Stimulated activated CD8-positive, alpha-beta memory T cell treated with anti-CD3 and anti-CD28 coated beads, Interleukin-2, amount 100 ng/mL, for 1 hour (primary cell): ENCODE data around the gene PRKAG2.
"Not testable (repeated sequence)": the region's sequence is repeated elsewhere in the genome, so short reads cannot be mapped to it uniquely, and the experiment has no call there.

ENCODE experiments used
- DNase-seq, 2 donors: peaks; one replicate each; pipeline ENCODE4 v3.0.0-alpha.2; 2020; ENCODE audit warnings: low read depth in 2 of 2

The PRKAG2 gene

GRCh38 chr7:151768805-151769187 is 108.1 kb downstream of the PRKAG2 start:
- no peak for DNase-seq

GRCh38 chr7:151767557-151767956 is 109.4 kb downstream of the PRKAG2 start:
- DNase-seq: no peak

GRCh38 chr7:151764056-151764920 is 112.6 kb downstream of the PRKAG2 start:
- no peak for DNase-seq

GRCh38 chr7:151763420-151763984 is 113.4 kb downstream of the PRKAG2 start:
- DNase-seq: no peak

GRCh38 chr7:151762583-151763245 is 114.2 kb downstream of the PRKAG2 start:
- DNase-seq: no peak

GRCh38 chr7:151761957-151762356 is 115.0 kb downstream of the PRKAG2 start:
- DNase-seq: no peak

- DNase-seq: no peak
Observed at GRCh38 chr7:151761231-151761630, 115.7 kb downstream of the PRKAG2 start.

- DNase-seq: peak in 1 of 2 donors; percentile 31
Observed at GRCh38 chr7:151759591-151760042, 117.3 kb downstream of the PRKAG2 start.

- DNase-seq: no peak
Observed at GRCh38 chr7:151758622-151759540, 118.0 kb downstream of the PRKAG2 start.

- DNase-seq: no peak
Observed at GRCh38 chr7:151757274-151757673, 119.6 kb downstream of the PRKAG2 start.

GRCh38 chr7:151756866-151757265 is 120.0 kb downstream of the PRKAG2 start:
- no peak for DNase-seq

GRCh38 chr7:151756076-151756731 is 120.7 kb downstream of the PRKAG2 start:
- DNase-seq: peak in 1 of 2 donors; percentile 27

- DNase-seq: no peak
Observed at GRCh38 chr7:151755131-151755801, 121.6 kb downstream of the PRKAG2 start.

GRCh38 chr7:151754688-151755130 is 122.2 kb downstream of the PRKAG2 start:
- no peak for DNase-seq

GRCh38 chr7:151754142-151754590 is 122.7 kb downstream of the PRKAG2 start:
- no peak for DNase-seq

GRCh38 chr7:151752816-151753595 is 123.9 kb downstream of the PRKAG2 start:
- no peak for DNase-seq

- no peak for DNase-seq
Observed at GRCh38 chr7:151752037-151752436, 124.9 kb downstream of the PRKAG2 start.

- no peak for DNase-seq
Observed at GRCh38 chr7:151748733-151749132, 128.2 kb downstream of the PRKAG2 start.

GRCh38 chr7:151748021-151748420 is 128.9 kb downstream of the PRKAG2 start:
- not testable (repeated sequence) for DNase-seq
